Measurements from ENCODE around the gene PSRC1.

GRCh38 chr1:109242387-109242786 is 40.6 kb downstream of the PSRC1 start:
- TF ChIP-seq, protein P1, sequence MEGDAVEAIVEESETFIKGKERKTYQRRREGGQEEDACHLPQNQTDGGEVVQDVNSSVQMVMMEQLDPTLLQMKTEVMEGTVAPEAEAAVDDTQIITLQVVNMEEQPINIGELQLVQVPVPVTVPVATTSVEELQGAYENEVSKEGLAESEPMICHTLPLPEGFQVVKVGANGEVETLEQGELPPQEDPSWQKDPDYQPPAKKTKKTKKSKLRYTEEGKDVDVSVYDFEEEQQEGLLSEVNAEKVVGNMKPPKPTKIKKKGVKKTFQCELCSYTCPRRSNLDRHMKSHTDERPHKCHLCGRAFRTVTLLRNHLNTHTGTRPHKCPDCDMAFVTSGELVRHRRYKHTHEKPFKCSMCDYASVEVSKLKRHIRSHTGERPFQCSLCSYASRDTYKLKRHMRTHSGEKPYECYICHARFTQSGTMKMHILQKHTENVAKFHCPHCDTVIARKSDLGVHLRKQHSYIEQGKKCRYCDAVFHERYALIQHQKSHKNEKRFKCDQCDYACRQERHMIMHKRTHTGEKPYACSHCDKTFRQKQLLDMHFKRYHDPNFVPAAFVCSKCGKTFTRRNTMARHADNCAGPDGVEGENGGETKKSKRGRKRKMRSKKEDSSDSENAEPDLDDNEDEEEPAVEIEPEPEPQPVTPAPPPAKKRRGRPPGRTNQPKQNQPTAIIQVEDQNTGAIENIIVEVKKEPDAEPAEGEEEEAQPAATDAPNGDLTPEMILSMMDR (IDR thresholded peaks at IDR 0.05) = no peak
- TF ChIP-seq EP300 (IDR thresholded peaks at IDR 0.05) (no peak), POLR2A (IDR thresholded peaks at IDR 0.05; ENCODE audit: low read depth) (no peak), POLR2AphosphoS5 (IDR thresholded peaks at IDR 0.05) (no peak)
